ENCODE data around the gene PCDH12.

PCDH12 gene

DNA sequence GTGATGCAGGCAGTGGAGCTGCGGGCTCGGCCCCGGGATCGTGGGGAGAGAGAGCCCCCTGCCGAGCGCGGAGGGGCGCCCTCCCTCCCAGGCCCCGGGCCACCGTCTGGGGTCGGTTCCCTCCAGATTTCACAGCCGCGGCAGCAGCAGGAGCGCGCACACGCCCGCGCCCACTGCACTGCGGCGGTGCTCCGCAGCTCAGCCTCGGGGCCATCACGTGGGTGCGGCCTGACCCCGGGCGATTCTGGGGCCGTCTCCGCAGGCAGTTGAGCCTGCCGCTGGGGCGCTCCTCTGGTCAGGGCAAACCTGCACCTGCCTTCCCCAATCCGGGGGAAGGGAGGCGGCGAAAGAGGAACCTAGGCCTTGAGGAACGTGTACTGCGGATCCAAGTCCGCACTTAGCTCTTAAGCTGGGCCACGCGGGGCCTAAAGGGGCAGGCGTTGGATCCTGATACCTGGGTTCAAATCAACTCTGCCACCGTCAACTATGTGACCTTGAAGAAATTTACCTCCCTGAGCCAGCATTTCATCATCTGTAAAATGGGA, 43.7 kb downstream of the PCDH12 start:
- peak overlapping the region; percentile 32 for H3K4me3 ChIP-seq (replicated peaks; ENCODE audit: low read depth, low read length)
- peak; percentile 2 for DNase-seq (ENCODE audit: low read depth)
- TF ChIP-seq, protein P1, sequence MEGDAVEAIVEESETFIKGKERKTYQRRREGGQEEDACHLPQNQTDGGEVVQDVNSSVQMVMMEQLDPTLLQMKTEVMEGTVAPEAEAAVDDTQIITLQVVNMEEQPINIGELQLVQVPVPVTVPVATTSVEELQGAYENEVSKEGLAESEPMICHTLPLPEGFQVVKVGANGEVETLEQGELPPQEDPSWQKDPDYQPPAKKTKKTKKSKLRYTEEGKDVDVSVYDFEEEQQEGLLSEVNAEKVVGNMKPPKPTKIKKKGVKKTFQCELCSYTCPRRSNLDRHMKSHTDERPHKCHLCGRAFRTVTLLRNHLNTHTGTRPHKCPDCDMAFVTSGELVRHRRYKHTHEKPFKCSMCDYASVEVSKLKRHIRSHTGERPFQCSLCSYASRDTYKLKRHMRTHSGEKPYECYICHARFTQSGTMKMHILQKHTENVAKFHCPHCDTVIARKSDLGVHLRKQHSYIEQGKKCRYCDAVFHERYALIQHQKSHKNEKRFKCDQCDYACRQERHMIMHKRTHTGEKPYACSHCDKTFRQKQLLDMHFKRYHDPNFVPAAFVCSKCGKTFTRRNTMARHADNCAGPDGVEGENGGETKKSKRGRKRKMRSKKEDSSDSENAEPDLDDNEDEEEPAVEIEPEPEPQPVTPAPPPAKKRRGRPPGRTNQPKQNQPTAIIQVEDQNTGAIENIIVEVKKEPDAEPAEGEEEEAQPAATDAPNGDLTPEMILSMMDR (IDR thresholded peaks at IDR 0.05; ENCODE audit: low read length, missing control alignments), result peak; percentile 11

DNA sequence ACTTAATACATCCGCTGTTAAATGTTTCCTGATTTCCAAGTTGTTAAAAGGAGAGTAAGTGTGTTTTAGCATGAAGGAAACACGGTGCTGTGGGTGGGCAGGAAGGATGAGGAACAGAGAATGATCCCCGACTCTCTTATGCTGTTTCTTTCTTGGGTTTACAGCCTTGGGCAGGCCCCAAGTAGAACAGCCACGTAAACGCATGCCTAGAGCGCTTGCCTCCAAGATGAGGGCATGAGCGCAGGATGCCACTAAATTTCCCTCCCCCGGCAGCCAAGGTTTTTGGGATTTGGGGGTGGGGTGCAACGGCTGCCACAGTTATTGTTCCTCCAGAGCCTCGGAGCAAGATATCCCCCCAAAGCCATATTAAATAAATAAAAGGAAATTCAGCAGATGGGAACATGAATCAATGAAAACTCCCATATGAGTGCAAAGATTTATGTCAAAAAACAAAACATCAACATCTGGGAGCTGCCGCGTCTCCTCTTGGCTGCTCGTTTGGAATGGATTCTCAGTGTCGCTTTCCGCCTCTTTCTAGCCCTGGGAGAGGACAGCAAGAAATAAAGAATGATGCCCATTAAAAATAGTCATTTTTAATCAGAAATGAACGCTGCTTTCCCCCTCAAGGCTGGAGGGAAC, 44.3 kb downstream of the PCDH12 start:
- TF ChIP-seq, protein P1 (IDR thresholded peaks at IDR 0.05; ENCODE audit: low read length, missing control alignments), result no peak
- no peak for DNase-seq (ENCODE audit: low read depth)
- H3K4me3 ChIP-seq (replicated peaks; ENCODE audit: low read depth, low read length), result peak overlapping the region; percentile 32

DNA sequence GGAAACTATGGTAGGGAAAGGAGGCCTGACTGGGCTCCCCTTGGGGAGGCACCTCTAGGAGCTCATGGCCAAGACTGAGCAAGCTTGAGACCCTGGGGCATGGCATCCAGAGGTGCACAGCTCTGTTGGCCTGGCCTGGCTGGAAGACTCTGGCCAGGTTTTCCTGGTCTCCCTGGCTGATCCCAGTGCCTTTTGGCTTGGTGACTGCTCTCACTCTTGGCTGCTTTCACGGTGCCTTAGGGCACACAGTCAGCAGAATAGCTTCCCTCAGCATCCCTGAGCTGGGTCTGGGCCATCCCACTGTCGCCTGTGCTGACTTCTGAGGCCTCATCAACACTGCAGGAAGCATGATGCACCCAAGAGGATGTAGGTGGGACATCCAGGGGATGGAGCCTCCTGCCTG, 47.7 kb downstream of the PCDH12 start:
- TF ChIP-seq, protein P1 (IDR thresholded peaks at IDR 0.05; ENCODE audit: low read length, missing control alignments), result no peak
- DNase-seq (ENCODE audit: low read depth), result no peak
- no peak overlapping the region for H3K4me3 ChIP-seq (replicated peaks; ENCODE audit: low read depth, low read length)

DNA sequence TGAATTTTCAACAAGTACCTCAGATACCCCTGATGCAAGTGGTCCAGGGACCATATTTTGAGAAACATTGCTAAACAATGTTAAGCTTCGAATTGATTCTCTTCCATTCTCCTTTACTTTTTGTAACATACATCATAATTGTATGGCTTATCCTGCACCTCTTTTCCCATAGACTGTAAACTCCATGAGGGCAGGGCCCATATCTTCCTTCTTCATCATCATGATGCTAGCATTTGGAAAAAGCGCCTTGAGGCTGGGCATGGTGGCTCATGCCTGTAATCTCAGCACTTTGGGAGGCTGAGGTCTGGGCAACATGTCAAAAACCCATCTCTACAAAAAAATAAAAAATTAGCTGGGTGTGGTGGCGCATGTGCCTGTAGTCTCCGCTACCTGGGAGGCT, 48.8 kb downstream of the PCDH12 start:
- TF ChIP-seq, protein P1 (IDR thresholded peaks at IDR 0.05; ENCODE audit: low read length, missing control alignments), result no peak
- H3K4me3 ChIP-seq (replicated peaks; ENCODE audit: low read depth, low read length), result no peak overlapping the region
- no peak for DNase-seq (ENCODE audit: low read depth)

DNA sequence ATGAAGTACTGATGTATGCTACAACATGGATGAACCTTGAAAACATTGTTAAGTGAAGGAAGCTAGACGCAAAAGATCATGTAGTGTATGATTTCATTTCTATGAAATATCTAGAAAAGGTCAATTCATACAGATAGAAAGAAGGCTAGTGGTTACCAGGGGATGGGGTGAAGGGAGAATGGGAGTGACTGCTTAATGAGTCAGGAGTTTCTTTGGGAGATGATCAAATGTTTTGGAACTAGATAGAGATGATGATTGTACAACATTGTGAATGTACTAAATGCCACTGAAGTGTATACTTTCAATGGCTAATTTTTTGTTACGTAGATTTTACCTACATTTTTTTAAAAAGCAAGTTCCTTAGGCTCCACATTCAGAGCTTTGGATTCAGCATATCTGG, 49.2 kb downstream of the PCDH12 start:
- no peak for DNase-seq (ENCODE audit: low read depth)
- TF ChIP-seq, protein P1 (IDR thresholded peaks at IDR 0.05; ENCODE audit: low read length, missing control alignments), result no peak
- no peak overlapping the region for H3K4me3 ChIP-seq (replicated peaks; ENCODE audit: low read depth, low read length)

DNA sequence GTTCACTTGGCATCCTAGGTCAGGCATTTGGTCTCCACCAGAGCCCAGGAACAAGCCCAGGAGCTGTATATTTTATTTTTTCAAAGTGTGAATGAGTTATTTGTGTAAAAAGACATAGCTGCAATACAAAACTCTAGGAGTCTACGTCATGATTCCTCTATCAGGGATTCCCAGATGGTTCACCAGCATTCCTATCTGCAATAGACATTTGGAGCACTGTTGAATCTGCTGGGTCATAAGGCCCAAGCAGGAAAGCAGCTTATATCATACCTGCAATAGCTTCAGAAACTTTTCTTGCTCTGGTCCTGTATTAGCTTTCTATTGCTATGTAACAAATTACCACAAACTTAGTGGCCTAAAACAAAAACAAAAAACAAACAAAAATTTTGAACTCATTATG, 51.0 kb downstream of the PCDH12 start:
- H3K4me3 ChIP-seq (replicated peaks; ENCODE audit: low read depth, low read length), result no peak overlapping the region
- no peak for DNase-seq (ENCODE audit: low read depth)
- TF ChIP-seq, protein P1 (IDR thresholded peaks at IDR 0.05; ENCODE audit: low read length, missing control alignments), result no peak

DNA sequence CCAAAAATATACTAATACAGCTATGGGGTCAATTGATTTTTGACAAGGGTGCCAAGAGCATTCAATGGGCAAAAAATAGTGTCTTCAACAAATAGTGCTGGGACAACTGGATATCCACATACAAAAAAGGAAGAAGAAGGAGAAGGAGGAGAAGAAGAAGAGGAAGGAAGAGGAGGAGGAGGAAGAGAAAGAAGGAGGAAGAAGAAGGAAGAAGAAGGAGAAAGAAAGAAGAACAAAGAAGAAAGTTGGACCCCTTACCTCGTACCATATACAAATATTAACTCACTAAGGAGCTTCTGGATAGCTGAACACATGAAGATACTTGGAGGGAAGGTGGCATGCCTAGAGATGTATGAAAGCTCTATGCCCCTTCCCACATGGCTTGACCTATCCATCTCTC, 51.5 kb downstream of the PCDH12 start:
- H3K4me3 ChIP-seq (replicated peaks; ENCODE audit: low read depth, low read length), result no peak overlapping the region
- TF ChIP-seq, protein P1 (IDR thresholded peaks at IDR 0.05; ENCODE audit: low read length, missing control alignments), result no peak
- DNase-seq (ENCODE audit: low read depth), result no peak

Data from fibroblast of pulmonary artery (primary cell).